ENCODE measurements around the gene FAM187B.

The FAM187B gene

DNA sequence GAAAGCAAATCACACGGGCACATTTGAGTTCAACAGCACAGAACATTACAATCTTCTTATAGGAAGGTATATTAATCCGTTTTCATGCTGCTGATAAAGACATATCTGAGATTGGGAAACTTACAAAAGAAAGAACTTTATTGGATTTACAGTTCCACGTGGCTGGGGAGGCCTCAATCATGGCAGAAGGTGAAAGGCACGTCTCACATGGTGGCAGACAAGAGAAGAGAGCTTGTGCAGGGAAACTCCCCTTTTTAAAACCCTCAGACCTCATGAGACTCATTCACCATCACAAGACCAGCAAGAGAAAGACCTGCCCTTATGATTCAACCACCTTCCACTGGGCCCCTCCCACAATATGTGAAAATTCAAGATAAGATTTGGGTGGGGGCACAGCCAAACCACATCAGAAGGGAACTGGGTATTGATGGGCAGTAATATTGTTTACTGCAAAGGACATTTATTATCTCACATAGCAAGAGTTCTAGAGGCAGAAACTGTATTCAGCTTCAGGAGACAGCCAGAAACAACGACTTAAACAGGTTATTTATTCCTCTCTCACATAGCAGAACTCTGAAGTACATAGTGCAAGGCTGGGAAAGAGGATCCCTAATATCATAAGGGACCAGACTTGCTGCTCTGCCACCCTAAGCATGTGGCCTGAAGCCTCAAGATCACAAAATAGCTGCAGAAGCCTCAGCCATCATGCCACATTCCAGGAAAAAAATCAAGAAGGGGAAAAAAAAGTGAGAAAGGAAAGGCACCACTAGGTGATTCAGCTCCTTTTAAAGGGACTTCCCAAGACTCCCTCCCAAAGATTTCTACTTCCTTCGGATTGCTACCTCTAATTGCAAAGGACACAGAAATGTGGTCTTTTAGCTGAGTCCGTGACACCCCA is 50.9 kb downstream of the FAM187B start:
- H3K9me3 ChIP-seq (ENCODE audit: control insufficient read depth in 1 of 2, low read length in 2 of 2), result no peaks in the 10 kb centered on the region
- no peak overlapping the region for H3K27ac ChIP-seq (ENCODE audit: low read length)
- H3K27me3 ChIP-seq (ENCODE audit: low read depth, low read length), result no peaks in the 10 kb centered on the region
- no peaks in the 10 kb centered on the region for H3K36me3 ChIP-seq (ENCODE audit: control insufficient read depth in 1 of 2, insufficient read depth in 2 of 2, low read length in 2 of 2)
- H3K4me3 ChIP-seq (ENCODE audit: low read depth in 1 of 2, low read length in 2 of 2), result no peak overlapping the region
- H3K4me1 ChIP-seq (ENCODE audit: control insufficient read depth in 1 of 2, insufficient read depth in 2 of 2, low read length in 2 of 2), result no peaks in the 10 kb centered on the region

DNA sequence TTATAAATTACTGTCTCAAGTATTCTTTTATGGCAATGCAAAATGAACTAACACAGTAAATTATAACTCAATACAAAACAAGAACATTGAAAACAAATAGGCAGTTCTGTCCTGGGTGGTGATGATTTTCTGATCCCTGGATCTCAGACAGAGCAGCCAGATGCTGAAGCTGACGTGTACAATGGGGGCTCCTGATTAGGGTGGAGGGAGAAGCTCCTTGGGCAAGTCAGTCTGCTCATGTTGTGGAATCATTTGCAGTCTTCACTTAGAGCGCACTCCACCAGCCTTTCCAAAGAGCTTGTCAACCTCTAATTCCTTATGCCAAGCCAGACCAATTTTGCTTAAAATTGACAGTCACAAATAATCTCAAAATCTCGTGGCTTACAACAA is 52.4 kb downstream of the FAM187B start:
- Histone ChIP-seq H3K4me1 (ENCODE audit: control insufficient read depth in 1 of 2, insufficient read depth in 2 of 2, low read length in 2 of 2) (no peaks in the 10 kb centered on the region), H3K9me3 (ENCODE audit: control insufficient read depth in 1 of 2, low read length in 2 of 2) (no peaks in the 10 kb centered on the region), H3K36me3 (ENCODE audit: control insufficient read depth in 1 of 2, insufficient read depth in 2 of 2, low read length in 2 of 2) (no peaks in the 10 kb centered on the region), H3K27ac (ENCODE audit: low read length) (no peak overlapping the region), H3K27me3 (ENCODE audit: low read depth, low read length) (no peaks in the 10 kb centered on the region), H3K4me3 (ENCODE audit: low read depth in 1 of 2, low read length in 2 of 2) (no peak overlapping the region)

All from muscle layer of duodenum (tissue), 2 donors.